HG02943 (cell line): Measurements from ENCODE around the gene DNAJC15.

Experiments used
- ATAC-seq: cut with Tn5 transposase; IDR thresholded peaks from one replicate; pipeline ENCODE4 v1.9.1; 2021; ENCODE audit warnings: mild to moderate bottlenecking, low read depth, moderate library complexity; ENCODE audit not compliant: unreplicated experiment

The DNAJC15 gene

GRCh38 chr13:43078399-43078798, 55.0 kb downstream of the DNAJC15 start:
- ATAC-seq = no peak

- no peak for ATAC-seq
Observed at GRCh38 chr13:43079392-43079931, 56.1 kb downstream of the DNAJC15 start.

GRCh38 chr13:43080199-43080598, 56.8 kb downstream of the DNAJC15 start:
- ATAC-seq = no peak

- no peak for ATAC-seq
Observed at GRCh38 chr13:43081866-43082265, 58.5 kb downstream of the DNAJC15 start.

- ATAC-seq = no peak
Observed at GRCh38 chr13:43083750-43084149, 60.4 kb downstream of the DNAJC15 start.

- ATAC-seq = no peak
Observed at GRCh38 chr13:43085545-43085944, 62.2 kb downstream of the DNAJC15 start.

- no peak for ATAC-seq
Observed at GRCh38 chr13:43086181-43086580, 62.8 kb downstream of the DNAJC15 start.

GRCh38 chr13:43088093-43088511, 64.7 kb downstream of the DNAJC15 start:
- no peak for ATAC-seq

GRCh38 chr13:43089912-43090498, 66.6 kb downstream of the DNAJC15 start:
- ATAC-seq = no peak

- no peak for ATAC-seq
Observed at GRCh38 chr13:43094901-43095300, 71.5 kb downstream of the DNAJC15 start.

GRCh38 chr13:43095771-43096719, 72.7 kb downstream of the DNAJC15 start:
- no peak for ATAC-seq

- no peak for ATAC-seq
Observed at GRCh38 chr13:43100667-43101066, 77.3 kb downstream of the DNAJC15 start.

- no peak for ATAC-seq
Observed at GRCh38 chr13:43102304-43102703, 78.9 kb downstream of the DNAJC15 start.

- ATAC-seq = no peak
Observed at GRCh38 chr13:43107780-43108179, 84.4 kb downstream of the DNAJC15 start.

GRCh38 chr13:43110036-43110435, 86.7 kb downstream of the DNAJC15 start:
- no peak for ATAC-seq

- no peak for ATAC-seq
Observed at GRCh38 chr13:43110658-43111057, 87.3 kb downstream of the DNAJC15 start.

GRCh38 chr13:43111559-43112400, 88.4 kb downstream of the DNAJC15 start:
- no peak for ATAC-seq

- ATAC-seq = no peak
Observed at GRCh38 chr13:43113603-43114002, 90.2 kb downstream of the DNAJC15 start.

GRCh38 chr13:43114504-43114903, 91.1 kb downstream of the DNAJC15 start:
- no peak for ATAC-seq

GRCh38 chr13:43115141-43115540, 91.8 kb downstream of the DNAJC15 start:
- ATAC-seq = no peak

GRCh38 chr13:43116242-43116641, 92.9 kb downstream of the DNAJC15 start:
- no peak for ATAC-seq
